Measurements from ENCODE around the gene VAMP4. TPM values are rescaled to one million over a fixed set of nuclear protein-coding genes. Genes with fewer than 3 reads are reported as not detected.
"Not testable (repeated sequence)": the region's sequence is repeated elsewhere in the genome, so short reads cannot be mapped to it uniquely, and the experiment has no call there.

VAMP4 gene
- total and polyA plus RNA-seq, 2 donors from 2014 or later = 7.5 to 15.3 TPM

DNA sequence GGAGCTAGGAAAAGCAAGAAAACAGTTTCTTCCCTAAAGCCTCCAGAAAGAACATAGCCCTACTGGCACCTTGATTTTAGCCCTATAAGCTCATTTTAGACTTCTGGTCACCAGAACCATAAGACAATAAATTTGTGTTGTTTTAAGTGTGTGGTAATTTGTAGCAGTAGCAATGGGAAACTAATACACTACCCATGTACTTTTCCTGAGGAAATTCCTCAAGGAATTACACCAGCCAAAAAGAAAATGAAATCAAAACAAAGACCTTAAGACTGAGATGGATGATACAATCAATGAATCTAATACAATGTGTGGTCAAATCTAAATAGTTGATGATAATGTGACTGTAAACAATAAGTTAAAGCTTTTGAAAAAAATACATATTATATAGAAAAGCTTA is 11.8 kb downstream of the VAMP4 start:
- no peak overlapping the region for H3K27ac ChIP-seq (ENCODE audit: low read depth in 2 of 2, low read length in 2 of 2)
- TF ChIP-seq CTCF (IDR thresholded peaks at IDR 0.05; ENCODE audit: borderline replicate concordance, extremely low read depth, insufficient read depth) = no peak
- H3K4me1 ChIP-seq (ENCODE audit: control insufficient read depth in 2 of 3, insufficient read depth in 2 of 3, low read depth in 1 of 3, low read length in 3 of 3) = peaks cover 0 to 5% (median 0%) of the 10 kb centered on the region in 3 donors
- FAIRE-seq (no peak), DNase-seq (no peak)
- H3K4me3 ChIP-seq (ENCODE audit: low read length in 3 of 3) = no peak overlapping the region
- intact Hi-C loops (cut with DNase I) = no loop called here
- no peaks in the 10 kb centered on the region for H3K9me3 ChIP-seq (ENCODE audit: control insufficient read depth in 2 of 3, insufficient read depth in 1 of 3, low read length in 3 of 3)
- H3K9ac ChIP-seq (ENCODE audit: low read length in 3 of 3) = no peak overlapping the region
- H3K27me3 ChIP-seq (ENCODE audit: control insufficient read depth, insufficient read depth, low read length) = no peaks in the 10 kb centered on the region
- H3K36me3 ChIP-seq (ENCODE audit: control insufficient read depth in 2 of 3, insufficient read depth in 3 of 3, low read length in 3 of 3) = no peaks in the 10 kb centered on the region

- Histone ChIP-seq H3K4me1 (ENCODE audit: control insufficient read depth in 2 of 3, insufficient read depth in 2 of 3, low read depth in 1 of 3, low read length in 3 of 3) (peaks cover 0 to 5% (median 0%) of the 10 kb centered on the region in 3 donors), H3K9me3 (ENCODE audit: control insufficient read depth in 2 of 3, insufficient read depth in 1 of 3, low read length in 3 of 3) (peaks cover 0 to 7% (median 0%) of the 10 kb centered on the region in 3 donors), H3K9ac (ENCODE audit: low read length in 3 of 3) (no peak overlapping the region), H3K4me3 (ENCODE audit: low read length in 3 of 3) (no peak overlapping the region), H3K36me3 (ENCODE audit: control insufficient read depth in 2 of 3, insufficient read depth in 3 of 3, low read length in 3 of 3) (no peaks in the 10 kb centered on the region), H3K27ac (ENCODE audit: low read depth in 2 of 2, low read length in 2 of 2) (no peak overlapping the region), H3K27me3 (ENCODE audit: control insufficient read depth, insufficient read depth, low read length) (no peaks in the 10 kb centered on the region)
- intact Hi-C loops (cut with DNase I) = no loop called here
- TF ChIP-seq CTCF (IDR thresholded peaks at IDR 0.05; ENCODE audit: borderline replicate concordance, extremely low read depth, insufficient read depth) = no peak
- DNase-seq = no peak
- FAIRE-seq = no peak
Observed at GRCh38 chr1:171727778-171728177, 14.1 kb downstream of the VAMP4 start.

DNA sequence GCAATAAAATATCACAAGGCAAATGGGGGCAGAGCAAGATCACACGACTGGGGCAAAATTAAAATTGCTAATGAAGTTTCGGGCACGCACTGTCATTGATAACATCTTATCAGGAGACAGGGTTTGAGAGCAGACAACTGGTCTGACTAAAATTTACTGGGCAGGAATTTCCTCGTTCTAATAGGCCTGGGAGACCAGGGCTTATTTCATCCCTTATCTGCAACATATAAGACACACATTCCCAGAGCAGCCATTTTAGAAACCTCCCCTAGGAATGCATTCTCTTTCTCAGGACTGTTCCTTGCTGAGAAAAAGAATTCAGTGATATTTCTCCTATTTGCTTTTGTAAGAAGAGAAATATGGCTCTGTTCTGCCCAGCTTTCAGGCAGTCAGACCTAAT is 18.7 kb downstream of the VAMP4 start:
- DNase-seq; H3K27ac ChIP-seq (ENCODE audit: low read depth in 2 of 2, low read length in 2 of 2); H3K9ac ChIP-seq (ENCODE audit: low read length in 3 of 3); H3K4me3 ChIP-seq (ENCODE audit: low read length in 3 of 3); H3K36me3 ChIP-seq (ENCODE audit: control insufficient read depth in 2 of 3, insufficient read depth in 3 of 3, low read length in 3 of 3); intact Hi-C loops (cut with DNase I); FAIRE-seq; H3K4me1 ChIP-seq (ENCODE audit: control insufficient read depth in 2 of 3, insufficient read depth in 2 of 3, low read depth in 1 of 3, low read length in 3 of 3); H3K9me3 ChIP-seq (ENCODE audit: control insufficient read depth in 2 of 3, insufficient read depth in 1 of 3, low read length in 3 of 3); H3K27me3 ChIP-seq (ENCODE audit: control insufficient read depth, insufficient read depth, low read length): not testable (repeated sequence)

- Histone ChIP-seq H3K9me3 (ENCODE audit: control insufficient read depth in 2 of 3, insufficient read depth in 1 of 3, low read length in 3 of 3) (peaks cover 0 to 7% (median 0%) of the 10 kb centered on the region in 3 donors), H3K36me3 (ENCODE audit: control insufficient read depth in 2 of 3, insufficient read depth in 3 of 3, low read length in 3 of 3) (no peaks in the 10 kb centered on the region), H3K4me3 (ENCODE audit: low read length in 3 of 3) (no peak overlapping the region), H3K4me1 (ENCODE audit: control insufficient read depth in 2 of 3, insufficient read depth in 2 of 3, low read depth in 1 of 3, low read length in 3 of 3) (no peaks in the 10 kb centered on the region), H3K27me3 (ENCODE audit: control insufficient read depth, insufficient read depth, low read length) (no peaks in the 10 kb centered on the region), H3K27ac (ENCODE audit: low read depth in 2 of 2, low read length in 2 of 2) (no peak overlapping the region), H3K9ac (ENCODE audit: low read length in 3 of 3) (no peak overlapping the region)
- intact Hi-C loops (cut with DNase I) = no loop called here
- TF ChIP-seq CTCF (IDR thresholded peaks at IDR 0.05; ENCODE audit: borderline replicate concordance, extremely low read depth, insufficient read depth) = no peak
- FAIRE-seq (no peak), DNase-seq (no peak)
Observed at GRCh38 chr1:171718848-171719247, 23.0 kb downstream of the VAMP4 start.
